Measurements from ENCODE around the gene CD3D.

The CD3D gene

GRCh38 chr11:118306556-118306955, 35.9 kb downstream of the CD3D start:
- no peak for DNase-seq (ENCODE audit: low read depth)
- no peak overlapping the region for H3K4me3 ChIP-seq (ENCODE audit: low read depth, low read length)
- TF ChIP-seq, protein P1, sequence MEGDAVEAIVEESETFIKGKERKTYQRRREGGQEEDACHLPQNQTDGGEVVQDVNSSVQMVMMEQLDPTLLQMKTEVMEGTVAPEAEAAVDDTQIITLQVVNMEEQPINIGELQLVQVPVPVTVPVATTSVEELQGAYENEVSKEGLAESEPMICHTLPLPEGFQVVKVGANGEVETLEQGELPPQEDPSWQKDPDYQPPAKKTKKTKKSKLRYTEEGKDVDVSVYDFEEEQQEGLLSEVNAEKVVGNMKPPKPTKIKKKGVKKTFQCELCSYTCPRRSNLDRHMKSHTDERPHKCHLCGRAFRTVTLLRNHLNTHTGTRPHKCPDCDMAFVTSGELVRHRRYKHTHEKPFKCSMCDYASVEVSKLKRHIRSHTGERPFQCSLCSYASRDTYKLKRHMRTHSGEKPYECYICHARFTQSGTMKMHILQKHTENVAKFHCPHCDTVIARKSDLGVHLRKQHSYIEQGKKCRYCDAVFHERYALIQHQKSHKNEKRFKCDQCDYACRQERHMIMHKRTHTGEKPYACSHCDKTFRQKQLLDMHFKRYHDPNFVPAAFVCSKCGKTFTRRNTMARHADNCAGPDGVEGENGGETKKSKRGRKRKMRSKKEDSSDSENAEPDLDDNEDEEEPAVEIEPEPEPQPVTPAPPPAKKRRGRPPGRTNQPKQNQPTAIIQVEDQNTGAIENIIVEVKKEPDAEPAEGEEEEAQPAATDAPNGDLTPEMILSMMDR (IDR thresholded peaks at IDR 0.05; ENCODE audit: low read depth, low read length, missing control alignments) = no peak

DNA sequence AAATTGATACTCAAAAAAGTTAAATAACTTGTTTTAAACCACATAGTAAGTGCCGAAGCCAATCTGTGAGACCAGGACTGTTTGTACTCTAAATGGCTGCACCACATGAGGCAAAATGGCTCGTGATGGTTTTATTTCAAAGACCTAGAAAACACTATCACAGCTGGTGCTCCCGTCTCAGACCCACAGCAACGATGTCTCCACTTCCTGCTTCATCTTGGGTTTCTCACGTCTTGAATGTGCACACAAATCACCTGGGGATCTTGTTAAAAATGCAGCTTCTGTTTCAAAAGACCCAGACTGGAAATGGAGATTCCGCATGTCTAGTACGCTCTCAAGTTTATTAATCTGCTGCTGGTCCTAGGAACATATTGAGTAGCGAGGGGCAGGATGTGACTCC, 36.8 kb downstream of the CD3D start:
- no peak for DNase-seq (ENCODE audit: low read depth)
- H3K4me3 ChIP-seq (ENCODE audit: low read depth, low read length) = no peak overlapping the region
- TF ChIP-seq, protein P1 (IDR thresholded peaks at IDR 0.05; ENCODE audit: low read depth, low read length, missing control alignments) = no peak

GRCh38 chr11:118304568-118305248, 37.8 kb downstream of the CD3D start, which contains the start of gene CD3E:
Gene CD3E, plus strand, starts transcription at chr11:118304730. Its CDS starts 223 bp downstream, at chr11:118304953.
- TF ChIP-seq, protein P1 (IDR thresholded peaks at IDR 0.05; ENCODE audit: low read depth, low read length, missing control alignments) = no peak
- no peak within 1 kb of the TSS for H3K4me3 ChIP-seq (ENCODE audit: low read depth, low read length)
- no peak for DNase-seq (ENCODE audit: low read depth)

GRCh38 chr11:118304227-118304567, 38.3 kb downstream of the CD3D start:
- H3K4me3 ChIP-seq (ENCODE audit: low read depth, low read length) = no peak overlapping the region
- DNase-seq (ENCODE audit: low read depth) = no peak
- TF ChIP-seq, protein P1 (IDR thresholded peaks at IDR 0.05; ENCODE audit: low read depth, low read length, missing control alignments) = no peak

DNA sequence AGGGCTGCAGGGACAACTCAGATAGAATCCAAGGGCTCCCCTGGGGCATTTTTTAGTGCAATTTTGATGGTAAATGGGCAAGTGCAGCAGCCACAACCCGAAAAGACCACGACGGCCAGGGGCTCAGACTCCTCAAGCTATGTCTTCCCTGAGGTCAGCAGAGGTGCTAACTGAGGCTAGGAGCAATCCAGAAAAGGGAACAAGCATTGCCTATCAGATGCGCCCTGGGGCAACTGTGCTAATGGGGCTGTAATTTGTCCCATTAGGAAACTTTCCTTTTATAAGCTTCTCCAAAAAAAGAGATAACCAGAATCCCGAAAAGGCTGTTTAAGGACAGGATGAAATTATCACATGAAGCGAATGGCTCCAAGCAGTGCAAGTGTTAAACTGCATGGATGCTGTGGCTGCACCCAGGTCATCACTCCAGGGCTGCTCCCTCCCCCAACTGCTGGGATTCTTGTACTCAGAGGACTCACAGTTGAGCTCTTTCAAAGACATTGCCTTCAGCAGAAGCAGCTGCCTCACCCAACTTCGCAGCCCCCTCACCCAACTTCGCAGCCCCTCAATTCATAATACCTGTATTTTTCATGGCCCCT, 40.8 kb downstream of the CD3D start:
- no peak overlapping the region for H3K4me3 ChIP-seq (ENCODE audit: low read depth, low read length)
- TF ChIP-seq, protein P1 (IDR thresholded peaks at IDR 0.05; ENCODE audit: low read depth, low read length, missing control alignments) = no peak
- DNase-seq (ENCODE audit: low read depth) = no peak

- DNase-seq (ENCODE audit: low read depth) = no peak
- TF ChIP-seq, protein P1 (IDR thresholded peaks at IDR 0.05; ENCODE audit: low read depth, low read length, missing control alignments) = peak; percentile 55
- no peak overlapping the region for H3K4me3 ChIP-seq (ENCODE audit: low read depth, low read length)
Observed at GRCh38 chr11:118295815-118296454, 46.6 kb downstream of the CD3D start.

Data from GM12864 (cell line).